H1 (cell line): ENCODE data around the gene YARS1. TPM values are rescaled to one million over a fixed set of nuclear protein-coding genes. Genes with fewer than 3 reads are reported as not detected.

ENCODE experiments used
- E2F6 ChIP-seq: IDR thresholded peaks from 2 replicates; pipeline ENCODE4 v1.6.1; 2012; ENCODE audit warnings: inconsistent platforms
- KDM1A ChIP-seq: fragments of 200-600, 300-600 bp; sonication (generic); IDR thresholded peaks from 2 replicates; pipeline ENCODE4 v1.7.1; 2016; ENCODE audit warnings: mild to moderate bottlenecking, low read length, borderline replicate concordance
- KDM4A ChIP-seq: IDR thresholded peaks from one replicate; pipeline ENCODE4 v1.7.1; 2012; ENCODE audit warnings: low read depth, mild to moderate bottlenecking, moderate library complexity, low read length, inconsistent platforms; ENCODE audit not compliant: severe bottlenecking
- SP1 ChIP-seq: IDR thresholded peaks from 2 replicates; pipeline ENCODE4 v1.6.1; 2011; ENCODE audit warnings: low read depth, low read length
- TAF7 ChIP-seq: optimal IDR thresholded peaks from 2 replicates; pipeline ENCODE3; 2011; ENCODE audit warnings: low read depth, mild to moderate bottlenecking, inconsistent platforms, low read length, moderate library complexity, borderline replicate concordance
- TBP ChIP-seq: IDR thresholded peaks from 2 replicates; pipeline ENCODE4 v1.6.1; 2011; ENCODE audit warnings: low read depth, low read length, improper control_type of control experiment
- polyA plus RNA-seq, 7 experiments: library from polyadenylated mRNA; depleted of rRNA in 3 of 7; stranded (reverse) in 5 of 7; unstranded in 2 of 7; fragments of >200 nt in 5 of 7; fragments of 200-250 nt in 2 of 7; gene quantifications; 1 replicate in 5 of 7; 2 replicates in 1 of 7; 4 replicates in 1 of 7; pipeline versions ENCODE4 v1.2.1 to v1.2.3, GENCODE V29; 2011 to 2013; ENCODE audit warnings: missing spikeins in 2 of 7, mixed read lengths in 2 of 7
- total RNA-seq: library from RNA; stranded (reverse); fragmentation: NEBNext Ultra II Directional; extraction: Animal tissue kit (Norgen Biotek cat#: 25700); gene quantifications from 2 replicates; pipeline ENCODE4 v1.2.1, GENCODE V29; 2021
- TF ChIP-seq, protein P1 (sequence below): IDR thresholded peaks from 2 replicates; pipeline ENCODE4 v1.6.1; 2012; ENCODE audit warnings: low read length, inconsistent platforms

YARS1 gene
- total and polyA plus RNA-seq, 2 of the 8 experiments (the other 6 are each of a cell fraction or from before 2014, with no cell fraction given): 47.1 to 226 TPM

DNA sequence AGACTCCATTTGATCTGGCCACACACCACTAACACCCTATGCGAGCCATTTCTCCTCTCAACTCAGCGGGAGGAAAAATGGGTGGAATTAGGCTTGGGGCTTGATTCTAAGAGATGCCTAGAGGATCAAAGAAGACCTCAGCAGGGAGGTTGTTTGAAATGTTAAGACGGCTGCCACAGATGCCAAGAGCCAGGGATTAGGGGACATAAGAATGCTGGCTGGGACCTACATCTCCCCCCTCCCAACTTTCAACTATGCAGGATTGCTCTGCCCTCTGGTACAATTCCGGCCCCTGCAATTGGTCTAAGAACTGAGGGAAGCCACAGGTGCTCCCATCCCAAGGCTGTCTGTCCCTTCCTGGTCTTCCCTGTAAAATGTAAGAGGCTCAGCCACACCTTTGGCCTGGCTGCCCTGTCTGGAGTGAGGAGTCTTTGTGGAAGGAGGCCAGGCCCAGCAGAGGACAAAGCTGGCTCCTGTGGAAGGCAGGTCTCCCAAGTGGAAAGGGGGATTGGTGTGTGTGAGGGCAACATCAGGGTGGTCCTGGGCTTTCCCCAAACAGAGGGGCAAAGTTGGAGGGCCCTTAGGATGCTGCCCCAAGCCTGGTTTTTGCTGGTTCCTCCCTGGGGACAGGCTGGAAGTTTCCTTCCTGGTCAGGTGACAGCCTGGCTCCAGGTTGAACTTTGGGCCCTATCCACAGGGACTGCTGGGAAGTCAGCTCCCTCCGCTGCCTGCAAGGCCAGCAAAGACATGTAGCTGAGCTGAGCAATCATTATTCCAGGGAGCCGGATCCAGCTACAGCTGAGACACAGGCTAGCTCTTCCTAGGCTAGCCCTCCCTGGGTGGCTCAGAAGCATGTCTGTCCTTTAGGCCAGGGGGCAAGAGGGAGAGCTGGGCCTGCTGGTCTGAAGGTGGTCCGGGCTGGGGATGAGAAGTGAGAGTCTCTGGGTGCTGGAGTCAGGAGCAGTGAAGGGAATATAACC lies 80.1 kb downstream of the YARS1 start (continued):
- TF ChIP-seq KDM1A: peak; percentile 65; the same call in 1 of the 2 replicates
- TF ChIP-seq, protein P1, sequence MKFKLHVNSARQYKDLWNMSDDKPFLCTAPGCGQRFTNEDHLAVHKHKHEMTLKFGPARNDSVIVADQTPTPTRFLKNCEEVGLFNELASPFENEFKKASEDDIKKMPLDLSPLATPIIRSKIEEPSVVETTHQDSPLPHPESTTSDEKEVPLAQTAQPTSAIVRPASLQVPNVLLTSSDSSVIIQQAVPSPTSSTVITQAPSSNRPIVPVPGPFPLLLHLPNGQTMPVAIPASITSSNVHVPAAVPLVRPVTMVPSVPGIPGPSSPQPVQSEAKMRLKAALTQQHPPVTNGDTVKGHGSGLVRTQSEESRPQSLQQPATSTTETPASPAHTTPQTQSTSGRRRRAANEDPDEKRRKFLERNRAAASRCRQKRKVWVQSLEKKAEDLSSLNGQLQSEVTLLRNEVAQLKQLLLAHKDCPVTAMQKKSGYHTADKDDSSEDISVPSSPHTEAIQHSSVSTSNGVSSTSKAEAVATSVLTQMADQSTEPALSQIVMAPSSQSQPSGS: no peak; the same call in 1 of the 2 replicates
- TF ChIP-seq E2F6: no peak
- TF ChIP-seq SP1: peak; percentile 79
- no peak for TF ChIP-seq KDM4A
- TF ChIP-seq TAF7: no peak
- TF ChIP-seq TBP: no peak
